Right lobe of liver (tissue), 4 donors: ENCODE measurements around the gene FAM110A.

Experiments used
- CTCF ChIP-seq, 4 donors: fragments of 200-600 bp in 3 of 4; fragments of 450-650 bp in 1 of 4; IDR thresholded peaks; one replicate each; pipeline versions ENCODE4 v1.5.1 to v1.8.0; 2016 to 2022; ENCODE audit warnings: antibody characterized with exemption in 4 of 4, mild to moderate bottlenecking in 2 of 4
- POLR2A ChIP-seq: fragments of 450-650 bp; IDR thresholded peaks from one replicate; pipeline ENCODE4 v1.6.1; 2017; ENCODE audit warnings: antibody characterized with exemption, mild to moderate bottlenecking
- donor health status: DM: no; HTN: no; CAD: no.
- donor health status: DM: no; HTN: no; CAD: no.
- donor health status: DM: no; HTN: yes; CAD: no.

GRCh38 chr20:871436-871835 is 37.9 kb downstream of the FAM110A start:
- TF ChIP-seq CTCF (IDR thresholded peaks at IDR 0.05) (no peak), POLR2A (no peak)
